ENCODE results near the gene TBRG4.

TBRG4 gene

GRCh38 chr7:45050198-45050597, 61.3 kb downstream of the TBRG4 start:
- DNase-seq: no peak
